C4-2B (cell line): ENCODE results near the gene NACC2.

Experiments used
- H3K27ac ChIP-seq: fragments of 450-650 bp; 2 replicates; pipeline ENCODE4 v1.5.1; 2017
- CTCF ChIP-seq: fragments of 450-650 bp; conservative IDR thresholded peaks from 2 replicates; pipeline ENCODE4 v1.5.1; 2017; ENCODE audit warnings: mild to moderate bottlenecking
- ZFX ChIP-seq: fragments of 450-650 bp; IDR thresholded peaks from 2 replicates; pipeline ENCODE4 v1.6.1; 2017

NACC2 gene

GRCh38 chr9:135980926-135981630, 114.0 kb downstream of the NACC2 start:
- H3K27ac ChIP-seq, result peak overlapping the region; percentile 9; the same call in 1 of the 2 replicates
- no peak for TF ChIP-seq CTCF
- TF ChIP-seq ZFX, result no peak

- TF ChIP-seq CTCF (no peak), ZFX (no peak)
- H3K27ac ChIP-seq, result no peak overlapping the region
Observed at GRCh38 chr9:135979547-135980166, 115.4 kb downstream of the NACC2 start.

GRCh38 chr9:135978642-135979546, 116.2 kb downstream of the NACC2 start:
- no peak for TF ChIP-seq ZFX
- TF ChIP-seq CTCF, result no peak
- no peak overlapping the region for H3K27ac ChIP-seq

GRCh38 chr9:135976944-135977343, 118.1 kb downstream of the NACC2 start:
- H3K27ac ChIP-seq, result no peak overlapping the region
- TF ChIP-seq CTCF (no peak), ZFX (no peak)

GRCh38 chr9:135976531-135976930, 118.6 kb downstream of the NACC2 start:
- TF ChIP-seq ZFX (no peak), CTCF (no peak)
- H3K27ac ChIP-seq, result no peak overlapping the region

GRCh38 chr9:135975834-135976233, 119.3 kb downstream of the NACC2 start:
- H3K27ac ChIP-seq, result no peak overlapping the region
- TF ChIP-seq CTCF (no peak; the same call in 1 of the 2 replicates), ZFX (no peak)

- no peak; the same call in 1 of the 2 replicates for TF ChIP-seq CTCF
- TF ChIP-seq ZFX, result no peak
Observed at GRCh38 chr9:135974220-135974573, 120.9 kb downstream of the NACC2 start.

More at GRCh38 chr9:135974220-135974573, 120.9 kb downstream of the NACC2 start:
- H3K27ac ChIP-seq, result no peak overlapping the region
